ENCODE data around the gene NOC4L.

Gene NOC4L

GRCh38 chr12:132121283-132121682 lies 23.0 kb upstream of the NOC4L start:
- no peak for TF ChIP-seq CTCF (IDR thresholded peaks at IDR 0.05; ENCODE audit: insufficient read depth, low read depth, low read length, missing control alignments)
- H3K4me3 ChIP-seq (ENCODE audit: low read depth, low read length) = no peak overlapping the region
- DNase-seq (ENCODE audit: low read depth) = no peak

- TF ChIP-seq CTCF (IDR thresholded peaks at IDR 0.05; ENCODE audit: insufficient read depth, low read depth, low read length, missing control alignments) = no peak
- no peak for DNase-seq (ENCODE audit: low read depth)
- H3K4me3 ChIP-seq (ENCODE audit: low read depth, low read length) = no peak overlapping the region
These were observed 20.1 kb upstream of the NOC4L start for GRCh38 chr12:132123970-132124765.

GRCh38 chr12:132124766-132125425 lies 19.4 kb upstream of the NOC4L start:
- H3K4me3 ChIP-seq (ENCODE audit: low read depth, low read length) = no peak overlapping the region
- no peak for DNase-seq (ENCODE audit: low read depth)
- TF ChIP-seq CTCF (IDR thresholded peaks at IDR 0.05; ENCODE audit: insufficient read depth, low read depth, low read length, missing control alignments) = no peak

GRCh38 chr12:132125736-132126135 lies 18.5 kb upstream of the NOC4L start:
- no peak for TF ChIP-seq CTCF (IDR thresholded peaks at IDR 0.05; ENCODE audit: insufficient read depth, low read depth, low read length, missing control alignments)
- DNase-seq (ENCODE audit: low read depth) = no peak
- no peak overlapping the region for H3K4me3 ChIP-seq (ENCODE audit: low read depth, low read length)

- H3K4me3 ChIP-seq (ENCODE audit: low read depth, low read length) = no peak overlapping the region
- TF ChIP-seq CTCF (IDR thresholded peaks at IDR 0.05; ENCODE audit: insufficient read depth, low read depth, low read length, missing control alignments) = no peak
- DNase-seq (ENCODE audit: low read depth) = no peak
These were observed 17.2 kb upstream of the NOC4L start for GRCh38 chr12:132127041-132127440.

- no peak for TF ChIP-seq CTCF (IDR thresholded peaks at IDR 0.05; ENCODE audit: insufficient read depth, low read depth, low read length, missing control alignments)
- no peak for DNase-seq (ENCODE audit: low read depth)
- H3K4me3 ChIP-seq (ENCODE audit: low read depth, low read length) = no peak overlapping the region
These were observed 15.2 kb upstream of the NOC4L start for GRCh38 chr12:132129007-132129406.
